Measurements from ENCODE around the gene MCC. TPM values are rescaled to one million over a fixed set of nuclear protein-coding genes. Genes with fewer than 3 reads are reported as not detected.

Gene MCC
- total RNA-seq, 1 experiment from 2014 or later: 7.6 TPM

GRCh38 chr5:113489299-113489698, 1.0 kb upstream of the MCC start:
- Histone ChIP-seq H2BK15ac (ENCODE audit: low read depth, low read length) (no peak overlapping the region), H4K91ac (ENCODE audit: insufficient read length, low read depth, low read length) (no peak overlapping the region), H3K79me1 (ENCODE audit: insufficient read depth, low read depth, low read length, poor library complexity, severe bottlenecking) (no peaks in the 10 kb centered on the region), H3K18ac (ENCODE audit: insufficient read length, low read depth, low read length) (no peak overlapping the region), H2BK12ac (ENCODE audit: insufficient read length, low read depth, low read length) (no peak overlapping the region), H3K23ac (ENCODE audit: insufficient read length, low read depth, low read length) (no peak overlapping the region), H3K9me3 (ENCODE audit: control insufficient read depth, low read depth, low read length) (peaks cover 13% of the 10 kb centered on the region), H3K27ac (ENCODE audit: insufficient read length, low read depth, low read length) (no peak overlapping the region), H3T11ph (ENCODE audit: low read length) (no peak overlapping the region), H4K8ac (replicated peaks; ENCODE audit: insufficient read length, low read depth, low read length) (no peak overlapping the region), H4K20me1 (ENCODE audit: control insufficient read depth, insufficient read depth, insufficient read length) (no peaks in the 10 kb centered on the region), H3K4me2 (ENCODE audit: insufficient read depth, insufficient read length, low read length) (no peak overlapping the region), H3K14ac (ENCODE audit: insufficient read depth, low read length) (no peak overlapping the region), H2AFZ (ENCODE audit: low read length) (no peak overlapping the region), H2BK120ac (ENCODE audit: low read depth, low read length, poor library complexity, severe bottlenecking) (no peak overlapping the region), H3K4me1 (ENCODE audit: insufficient read depth, low read length) (0 out of 2 replicates have a peak, but pooled peaks cover 2% of the 10 kb centered on the region), H2AK5ac (ENCODE audit: insufficient read length, low read length) (no peak overlapping the region), H2BK20ac (ENCODE audit: low read depth, low read length, poor library complexity, severe bottlenecking) (no peak overlapping the region), H3K79me2 (ENCODE audit: insufficient read depth, low read length) (no peaks in the 10 kb centered on the region), H3K56ac (ENCODE audit: insufficient read length, low read depth, low read length) (no peak overlapping the region), H2BK5ac (ENCODE audit: insufficient read length, low read length) (no peak overlapping the region), H4K5ac (ENCODE audit: insufficient read length, low read depth, low read length) (no peak overlapping the region), H3K4ac (ENCODE audit: low read depth, low read length) (no peak overlapping the region), H3K27me3 (ENCODE audit: insufficient read depth, low read length) (peaks cover 6% of the 10 kb centered on the region), H3K9ac (ENCODE audit: extremely low read depth, insufficient read length, low read length) (no peak overlapping the region), H3K23me2 (ENCODE audit: insufficient read length, low read depth, low read length, poor library complexity, severe bottlenecking) (peaks cover 12% of the 10 kb centered on the region)
- H3K27me3 Mint-ChIP-seq (ENCODE audit: low read depth): peaks cover 60% of the 10 kb centered on the region
- H3K4me1 Mint-ChIP-seq: peaks cover 7 to 8% of the 10 kb centered on the region in 2 experiments; a peak in 2 of 4 replicates
- H3K4me3 Mint-ChIP-seq: peak overlapping the region in 1 of 2 experiments; percentile 64; a peak in 2 of 5 replicates
- DNase-seq: no peak
- H3K9me3 Mint-ChIP-seq: peaks cover 29 to 36% of the 10 kb centered on the region in 2 experiments
- peaks cover 16 to 28% (median 18%) of the 10 kb centered on the region in 3 experiments for H3K36me3 Mint-ChIP-seq (ENCODE audit: insufficient read depth in 1 of 3, low read depth in 3 of 3)
- H3K27ac Mint-ChIP-seq: no peak overlapping the region
- WGBS (ENCODE audit: extremely low coverage, insufficient read length, low lambda C conversion rate): no CpG with 5 or more reads among the region's 3 CpGs
- TF ChIP-seq CTCF (conservative IDR thresholded peaks at IDR 0.05): no peak

All from H9 (cell line).